ENCODE results near the gene CADPS.

DNA sequence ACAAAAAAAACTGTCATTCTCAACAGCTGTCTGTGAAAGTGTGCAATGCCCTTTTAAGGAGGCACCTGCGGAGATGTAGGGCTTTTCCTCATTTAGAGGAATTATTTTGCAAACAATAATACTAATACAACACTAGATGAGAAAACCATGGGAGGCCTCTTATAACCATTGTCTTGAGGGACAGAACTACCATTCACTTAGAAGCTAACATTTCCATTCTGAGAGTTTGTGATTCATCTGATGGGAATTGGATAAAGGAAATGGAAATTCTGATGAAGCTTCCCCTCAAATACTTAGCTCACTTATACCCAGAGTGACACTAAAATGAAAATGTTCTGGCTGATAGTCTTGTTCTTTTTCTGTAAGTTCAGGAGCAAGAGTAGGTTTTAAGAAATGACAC lies 147.7 kb downstream of the CADPS start:
- TF ChIP-seq, protein P1, sequence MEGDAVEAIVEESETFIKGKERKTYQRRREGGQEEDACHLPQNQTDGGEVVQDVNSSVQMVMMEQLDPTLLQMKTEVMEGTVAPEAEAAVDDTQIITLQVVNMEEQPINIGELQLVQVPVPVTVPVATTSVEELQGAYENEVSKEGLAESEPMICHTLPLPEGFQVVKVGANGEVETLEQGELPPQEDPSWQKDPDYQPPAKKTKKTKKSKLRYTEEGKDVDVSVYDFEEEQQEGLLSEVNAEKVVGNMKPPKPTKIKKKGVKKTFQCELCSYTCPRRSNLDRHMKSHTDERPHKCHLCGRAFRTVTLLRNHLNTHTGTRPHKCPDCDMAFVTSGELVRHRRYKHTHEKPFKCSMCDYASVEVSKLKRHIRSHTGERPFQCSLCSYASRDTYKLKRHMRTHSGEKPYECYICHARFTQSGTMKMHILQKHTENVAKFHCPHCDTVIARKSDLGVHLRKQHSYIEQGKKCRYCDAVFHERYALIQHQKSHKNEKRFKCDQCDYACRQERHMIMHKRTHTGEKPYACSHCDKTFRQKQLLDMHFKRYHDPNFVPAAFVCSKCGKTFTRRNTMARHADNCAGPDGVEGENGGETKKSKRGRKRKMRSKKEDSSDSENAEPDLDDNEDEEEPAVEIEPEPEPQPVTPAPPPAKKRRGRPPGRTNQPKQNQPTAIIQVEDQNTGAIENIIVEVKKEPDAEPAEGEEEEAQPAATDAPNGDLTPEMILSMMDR (IDR thresholded peaks at IDR 0.05; ENCODE audit: low read length), result no peak
- no peak for TF ChIP-seq EZH2 (IDR thresholded peaks at IDR 0.05; ENCODE audit: borderline replicate concordance, low read length)

Data from OCI-LY1 (cell line).